Retinal pigment epithelial cell (primary cell): ENCODE data around the gene C14orf132.

Experiments used
- DNase-seq: peaks from one replicate; pipeline ENCODE4 v3.0.0-alpha.2; 2010; ENCODE audit warnings: low read depth
- H3K4me3 ChIP-seq: 2 replicates; pipeline ENCODE4 v1.5.1; 2011; ENCODE audit warnings: mild to moderate bottlenecking, low read length, control low read depth, moderate library complexity
- TF ChIP-seq, protein P1 (sequence below): conservative IDR thresholded peaks from 2 replicates; pipeline ENCODE4 v1.5.1; 2011; ENCODE audit warnings: low read depth, low read length, control low read depth, inconsistent platforms

The C14orf132 gene

GRCh38 chr14:96082420-96083300, 43.5 kb downstream of the C14orf132 start:
- no peak for DNase-seq
- TF ChIP-seq, protein P1, sequence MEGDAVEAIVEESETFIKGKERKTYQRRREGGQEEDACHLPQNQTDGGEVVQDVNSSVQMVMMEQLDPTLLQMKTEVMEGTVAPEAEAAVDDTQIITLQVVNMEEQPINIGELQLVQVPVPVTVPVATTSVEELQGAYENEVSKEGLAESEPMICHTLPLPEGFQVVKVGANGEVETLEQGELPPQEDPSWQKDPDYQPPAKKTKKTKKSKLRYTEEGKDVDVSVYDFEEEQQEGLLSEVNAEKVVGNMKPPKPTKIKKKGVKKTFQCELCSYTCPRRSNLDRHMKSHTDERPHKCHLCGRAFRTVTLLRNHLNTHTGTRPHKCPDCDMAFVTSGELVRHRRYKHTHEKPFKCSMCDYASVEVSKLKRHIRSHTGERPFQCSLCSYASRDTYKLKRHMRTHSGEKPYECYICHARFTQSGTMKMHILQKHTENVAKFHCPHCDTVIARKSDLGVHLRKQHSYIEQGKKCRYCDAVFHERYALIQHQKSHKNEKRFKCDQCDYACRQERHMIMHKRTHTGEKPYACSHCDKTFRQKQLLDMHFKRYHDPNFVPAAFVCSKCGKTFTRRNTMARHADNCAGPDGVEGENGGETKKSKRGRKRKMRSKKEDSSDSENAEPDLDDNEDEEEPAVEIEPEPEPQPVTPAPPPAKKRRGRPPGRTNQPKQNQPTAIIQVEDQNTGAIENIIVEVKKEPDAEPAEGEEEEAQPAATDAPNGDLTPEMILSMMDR = no peak
- H3K4me3 ChIP-seq = no peak overlapping the region

GRCh38 chr14:96083667-96084320, 44.6 kb downstream of the C14orf132 start:
- no peak overlapping the region for H3K4me3 ChIP-seq
- TF ChIP-seq, protein P1 = no peak
- no peak for DNase-seq

GRCh38 chr14:96084796-96085195, 45.6 kb downstream of the C14orf132 start:
- no peak overlapping the region for H3K4me3 ChIP-seq
- TF ChIP-seq, protein P1 = no peak
- DNase-seq = no peak

DNA sequence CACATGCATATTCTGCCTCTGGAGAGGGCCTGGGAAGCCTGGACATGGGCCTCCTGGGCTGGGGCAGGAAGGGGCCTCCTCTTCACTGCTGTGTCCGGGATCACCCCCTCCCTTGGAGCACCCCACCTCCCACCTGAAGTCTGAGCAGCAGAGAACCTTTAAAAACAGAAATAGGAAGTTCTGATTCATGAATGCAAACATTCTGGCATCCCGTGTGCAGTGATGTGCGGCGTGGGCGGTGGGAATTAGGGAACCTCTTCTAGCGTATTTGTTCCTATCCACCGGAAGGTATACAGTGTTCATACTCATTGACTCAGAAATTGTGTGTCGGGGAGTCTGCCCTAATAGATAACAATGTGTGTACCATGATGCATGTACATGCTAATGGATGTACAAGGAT, 46.2 kb downstream of the C14orf132 start:
- TF ChIP-seq, protein P1 = no peak
- no peak overlapping the region for H3K4me3 ChIP-seq
- DNase-seq = no peak

DNA sequence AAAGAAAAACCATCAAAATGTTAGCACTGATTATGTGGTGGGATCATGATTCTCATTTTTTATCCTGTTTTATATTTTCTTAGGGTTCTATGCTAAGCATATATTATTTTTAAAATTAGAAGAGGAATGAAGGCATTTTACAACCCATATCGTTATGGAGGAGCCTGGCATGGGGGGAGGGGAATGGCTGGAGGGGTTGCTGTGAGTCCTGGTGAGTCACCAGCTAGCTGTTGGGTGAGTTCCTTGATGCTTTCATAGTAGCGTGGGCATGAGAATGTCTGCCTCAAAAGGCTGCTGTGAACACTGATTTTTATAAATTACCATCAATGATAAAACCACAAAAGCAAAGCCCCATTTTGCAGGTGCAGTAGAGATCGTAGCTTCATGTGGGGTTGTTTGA, 46.9 kb downstream of the C14orf132 start:
- no peak overlapping the region for H3K4me3 ChIP-seq
- TF ChIP-seq, protein P1 = no peak
- DNase-seq = peak; percentile 48

GRCh38 chr14:96086574-96087077, 47.5 kb downstream of the C14orf132 start:
- TF ChIP-seq, protein P1 = peak; percentile 6
- no peak for DNase-seq
- H3K4me3 ChIP-seq = no peak overlapping the region
